ENCODE data around the gene CCNY. TPM values are rescaled to one million over a fixed set of nuclear protein-coding genes. Genes with fewer than 3 reads are reported as not detected.

The CCNY gene
- total RNA-seq, 6 experiments from 2014 or later = 22.4 to 49.2 (median 41.4) TPM

DNA sequence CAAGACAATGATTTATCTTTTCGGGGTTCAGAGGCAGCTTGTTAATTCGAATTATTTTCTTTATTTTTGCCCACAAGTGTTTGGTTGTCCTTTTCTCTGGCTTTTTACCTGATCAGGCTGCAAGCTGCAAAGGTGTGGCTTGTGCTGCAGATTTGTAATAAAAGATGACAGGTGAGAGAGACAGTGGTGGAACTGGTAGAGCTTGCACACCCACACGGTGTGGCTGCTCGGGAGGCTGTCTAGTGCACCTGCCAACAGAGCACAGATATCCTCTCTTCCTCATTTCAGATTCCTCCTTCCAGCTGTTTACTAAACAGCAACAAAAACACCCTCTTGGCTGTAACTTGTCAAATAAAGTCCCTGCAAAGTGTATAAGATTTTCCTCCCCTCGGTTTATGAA lies 278.0 kb downstream of the CCNY start:
- H3K4me1 ChIP-seq = peaks cover 0 to 18% (median 0%) of the 10 kb centered on the region in 4 donors
- H3K4me3 ChIP-seq = no peak overlapping the region
- intact Hi-C loops (cut with DNase I) = no loop called here
- DNase-seq (no peak), ATAC-seq (no peak)
- no peaks in the 10 kb centered on the region for H3K36me3 ChIP-seq
- no peak overlapping the region for H3K27ac ChIP-seq
- TF ChIP-seq, protein P1, sequence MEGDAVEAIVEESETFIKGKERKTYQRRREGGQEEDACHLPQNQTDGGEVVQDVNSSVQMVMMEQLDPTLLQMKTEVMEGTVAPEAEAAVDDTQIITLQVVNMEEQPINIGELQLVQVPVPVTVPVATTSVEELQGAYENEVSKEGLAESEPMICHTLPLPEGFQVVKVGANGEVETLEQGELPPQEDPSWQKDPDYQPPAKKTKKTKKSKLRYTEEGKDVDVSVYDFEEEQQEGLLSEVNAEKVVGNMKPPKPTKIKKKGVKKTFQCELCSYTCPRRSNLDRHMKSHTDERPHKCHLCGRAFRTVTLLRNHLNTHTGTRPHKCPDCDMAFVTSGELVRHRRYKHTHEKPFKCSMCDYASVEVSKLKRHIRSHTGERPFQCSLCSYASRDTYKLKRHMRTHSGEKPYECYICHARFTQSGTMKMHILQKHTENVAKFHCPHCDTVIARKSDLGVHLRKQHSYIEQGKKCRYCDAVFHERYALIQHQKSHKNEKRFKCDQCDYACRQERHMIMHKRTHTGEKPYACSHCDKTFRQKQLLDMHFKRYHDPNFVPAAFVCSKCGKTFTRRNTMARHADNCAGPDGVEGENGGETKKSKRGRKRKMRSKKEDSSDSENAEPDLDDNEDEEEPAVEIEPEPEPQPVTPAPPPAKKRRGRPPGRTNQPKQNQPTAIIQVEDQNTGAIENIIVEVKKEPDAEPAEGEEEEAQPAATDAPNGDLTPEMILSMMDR (IDR thresholded peaks at IDR 0.05) = no peak
- TF ChIP-seq POLR2A (IDR thresholded peaks at IDR 0.05) = no peak
- WGBS (ENCODE audit: insufficient coverage, low coverage, low lambda C conversion rate, missing lambda C conversion rate) = 49% methylated on average over 5 of the region's 5 CpGs
- no peaks in the 10 kb centered on the region for H3K9me3 ChIP-seq
- no peaks in the 10 kb centered on the region for H3K27me3 ChIP-seq

Other genes starting within 250 kb of the CCNY start
- 10 to 100 TPM; 13.2 to 20.4 (median 15.9) TPM for gene CUL2, start 246.2 kb upstream of the CCNY start, total RNA-seq
- gene CREM, start 209.7 kb upstream of the CCNY start, total RNA-seq = 10 to 100 TPM; 16.3 to 34.1 (median 22.9) TPM